OCI-LY1 (cell line): ENCODE results near the gene SERPINA6.
"Not testable (repeated sequence)": the region's sequence is repeated elsewhere in the genome, so short reads cannot be mapped to it uniquely, and the experiment has no call there.

Experiments used
- H2AFZ ChIP-seq: fragments of 200-600 bp; sonication (generic), shearing (Covaris generic); 2 replicates; pipeline ENCODE4 v1.6.0; 2014; ENCODE audit warnings: antibody characterized with exemption, mild to moderate bottlenecking, low read length
- H3F3A ChIP-seq: fragments of 200-600 bp; sonication (generic), shearing (Covaris generic); 2 replicates; pipeline ENCODE4 v1.6.0; 2014; ENCODE audit warnings: mild to moderate bottlenecking, antibody characterized with exemption, low read length, moderate library complexity; ENCODE audit not compliant: insufficient read depth
- H3K27ac ChIP-seq: fragments of 200-600 bp; sonication (generic); 2 replicates; pipeline ENCODE4 v1.5.1; 2014; ENCODE audit warnings: low read length, mixed run types, mild to moderate bottlenecking, low read depth; ENCODE audit not compliant: poor library complexity, severe bottlenecking
- H3K27me3 ChIP-seq: fragments of 200-600 bp; sonication (generic); 2 replicates; pipeline ENCODE4 v1.6.0; 2014; ENCODE audit warnings: antibody characterized with exemption, mild to moderate bottlenecking, low read length, moderate library complexity; ENCODE audit not compliant: insufficient read depth
- H3K36me3 ChIP-seq: fragments of 200-600 bp; sonication (generic); 2 replicates; pipeline ENCODE4 v1.6.1; 2014; ENCODE audit warnings: mild to moderate bottlenecking, antibody characterized with exemption, low read length, moderate library complexity, mixed read lengths; ENCODE audit not compliant: insufficient read depth
- H3K4me1 ChIP-seq: fragments of 200-600 bp; sonication (generic); 2 replicates; pipeline ENCODE4 v1.5.1; 2014; ENCODE audit warnings: mild to moderate bottlenecking, low read length, moderate library complexity; ENCODE audit not compliant: insufficient read depth, severe bottlenecking
- H3K4me2 ChIP-seq: fragments of 200-600 bp; sonication (generic), shearing (Covaris generic); 2 replicates; pipeline ENCODE4 v1.6.1; 2014; ENCODE audit warnings: low read length
- H3K4me3 ChIP-seq: fragments of 200-600 bp; sonication (generic); 2 replicates; pipeline ENCODE4 v1.5.1; 2014; ENCODE audit warnings: low read length, low read depth, mild to moderate bottlenecking, mixed read lengths; ENCODE audit not compliant: poor library complexity, severe bottlenecking
- H3K79me2 ChIP-seq: fragments of 200-600 bp; shearing (Covaris generic); 2 replicates; pipeline ENCODE4 v1.6.1; 2016; ENCODE audit warnings: mixed run types, low read length, mixed read lengths; ENCODE audit not compliant: insufficient read depth
- H3K9ac ChIP-seq: fragments of 200-600 bp; sonication (generic), shearing (Covaris generic); 2 replicates; pipeline ENCODE4 v1.6.1; 2014; ENCODE audit warnings: mild to moderate bottlenecking, low read length, mixed read lengths
- H3K9me2 ChIP-seq: fragments of 200-600 bp; sonication (generic), shearing (Covaris generic); 2 replicates; pipeline ENCODE4 v1.6.1; 2014; ENCODE audit warnings: low read depth, mild to moderate bottlenecking, low read length, mixed read lengths
- H3K9me3 ChIP-seq: fragments of 200-600 bp; shearing (Covaris generic); 2 replicates; pipeline ENCODE4 v1.6.1; 2014; ENCODE audit warnings: low read length, mixed read lengths
- H4K20me1 ChIP-seq: fragments of 200-600 bp; sonication (generic), shearing (Covaris generic); 2 replicates; pipeline ENCODE4 v1.6.0; 2016; ENCODE audit warnings: mild to moderate bottlenecking, low read length; ENCODE audit not compliant: insufficient read depth
- EZH2 ChIP-seq: fragments of 200-600 bp; sonication (generic), shearing (Covaris generic); IDR thresholded peaks from 2 replicates; pipeline ENCODE4 v1.8.0; 2017; ENCODE audit warnings: borderline replicate concordance, mixed run types, mild to moderate bottlenecking, antibody characterized with exemption, low read length, moderate library complexity, mixed read lengths
- TF ChIP-seq, protein P1 (sequence below): fragments of 200-600 bp; sonication (generic), shearing (Covaris generic); IDR thresholded peaks from 2 replicates; pipeline ENCODE4 v1.5.1; 2017; ENCODE audit warnings: mild to moderate bottlenecking, antibody characterized with exemption, low read length, moderate library complexity, mixed read lengths

SERPINA6 gene, protein sequence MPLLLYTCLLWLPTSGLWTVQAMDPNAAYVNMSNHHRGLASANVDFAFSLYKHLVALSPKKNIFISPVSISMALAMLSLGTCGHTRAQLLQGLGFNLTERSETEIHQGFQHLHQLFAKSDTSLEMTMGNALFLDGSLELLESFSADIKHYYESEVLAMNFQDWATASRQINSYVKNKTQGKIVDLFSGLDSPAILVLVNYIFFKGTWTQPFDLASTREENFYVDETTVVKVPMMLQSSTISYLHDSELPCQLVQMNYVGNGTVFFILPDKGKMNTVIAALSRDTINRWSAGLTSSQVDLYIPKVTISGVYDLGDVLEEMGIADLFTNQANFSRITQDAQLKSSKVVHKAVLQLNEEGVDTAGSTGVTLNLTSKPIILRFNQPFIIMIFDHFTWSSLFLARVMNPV

DNA sequence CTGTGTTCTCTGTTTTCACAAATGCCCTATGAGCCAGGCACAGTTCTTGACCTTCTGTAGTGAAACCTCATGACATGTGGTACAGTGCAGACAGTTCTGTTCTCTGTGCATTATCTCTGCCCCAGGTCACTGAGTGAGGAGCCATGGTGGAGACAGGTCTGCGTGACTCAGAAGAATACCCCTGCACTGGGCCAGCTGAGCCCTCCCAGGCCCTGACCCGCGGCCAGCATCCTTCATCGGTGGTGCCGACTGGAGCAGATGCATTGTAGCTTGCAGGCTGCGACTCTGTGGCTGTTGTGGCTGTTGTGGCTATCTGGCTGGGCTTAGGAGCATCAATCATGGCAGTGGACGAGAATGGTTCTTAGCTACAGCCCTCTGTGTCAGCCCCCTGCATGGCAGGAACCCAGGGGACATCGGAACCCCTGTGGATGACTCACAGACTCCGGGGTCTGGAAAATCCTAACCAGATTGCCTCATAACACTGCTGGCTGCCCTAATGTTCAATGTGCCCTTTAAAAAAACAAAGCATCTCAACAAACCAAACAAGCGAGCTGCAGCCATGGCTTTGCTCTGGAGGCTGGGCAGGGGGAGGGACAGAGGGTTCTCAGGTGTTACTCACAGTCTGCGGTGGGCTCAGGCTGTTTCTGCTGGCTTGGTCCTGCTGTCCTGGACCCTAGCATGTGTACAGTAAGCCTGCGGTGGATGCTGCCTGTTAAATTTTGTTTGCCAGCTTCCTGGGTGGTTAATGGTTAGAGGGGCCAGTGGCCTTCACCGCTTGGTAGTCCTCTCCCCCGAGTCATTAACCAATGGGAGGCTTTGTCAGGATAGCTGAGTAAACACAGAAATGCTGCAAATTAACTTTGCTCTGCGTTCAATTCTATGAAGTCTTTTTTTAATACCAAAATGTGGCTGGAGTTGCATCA is at the start of gene SERPINA6:
Gene SERPINA6 (minus strand): TSS at position 689 of the 923 bp plus-strand sequence. CDS start 8,688 bp downstream, outside the sequence.
- Histone ChIP-seq H3F3A (no peaks in the 10 kb centered on the region), H2AFZ (no peak within 1 kb of the TSS), H3K36me3 (no peaks in the 10 kb centered on the region; the same call in 1 of the 2 replicates), H3K79me2 (no peaks in the 10 kb centered on the region), H3K4me2 (no peak within 1 kb of the TSS), H3K9ac (no peak within 1 kb of the TSS), H3K27me3 (no peaks in the 10 kb centered on the region), H3K27ac (no peak within 1 kb of the TSS), H3K9me2 (no peaks in the 10 kb centered on the region), H3K4me1 (peaks cover 18% of the 10 kb centered on the region), H3K9me3 (no peaks in the 10 kb centered on the region), H3K4me3 (no peak within 1 kb of the TSS), H4K20me1 (no peaks in the 10 kb centered on the region)
- TF ChIP-seq, protein P1, sequence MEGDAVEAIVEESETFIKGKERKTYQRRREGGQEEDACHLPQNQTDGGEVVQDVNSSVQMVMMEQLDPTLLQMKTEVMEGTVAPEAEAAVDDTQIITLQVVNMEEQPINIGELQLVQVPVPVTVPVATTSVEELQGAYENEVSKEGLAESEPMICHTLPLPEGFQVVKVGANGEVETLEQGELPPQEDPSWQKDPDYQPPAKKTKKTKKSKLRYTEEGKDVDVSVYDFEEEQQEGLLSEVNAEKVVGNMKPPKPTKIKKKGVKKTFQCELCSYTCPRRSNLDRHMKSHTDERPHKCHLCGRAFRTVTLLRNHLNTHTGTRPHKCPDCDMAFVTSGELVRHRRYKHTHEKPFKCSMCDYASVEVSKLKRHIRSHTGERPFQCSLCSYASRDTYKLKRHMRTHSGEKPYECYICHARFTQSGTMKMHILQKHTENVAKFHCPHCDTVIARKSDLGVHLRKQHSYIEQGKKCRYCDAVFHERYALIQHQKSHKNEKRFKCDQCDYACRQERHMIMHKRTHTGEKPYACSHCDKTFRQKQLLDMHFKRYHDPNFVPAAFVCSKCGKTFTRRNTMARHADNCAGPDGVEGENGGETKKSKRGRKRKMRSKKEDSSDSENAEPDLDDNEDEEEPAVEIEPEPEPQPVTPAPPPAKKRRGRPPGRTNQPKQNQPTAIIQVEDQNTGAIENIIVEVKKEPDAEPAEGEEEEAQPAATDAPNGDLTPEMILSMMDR: no peak
- TF ChIP-seq EZH2: no peak

DNA sequence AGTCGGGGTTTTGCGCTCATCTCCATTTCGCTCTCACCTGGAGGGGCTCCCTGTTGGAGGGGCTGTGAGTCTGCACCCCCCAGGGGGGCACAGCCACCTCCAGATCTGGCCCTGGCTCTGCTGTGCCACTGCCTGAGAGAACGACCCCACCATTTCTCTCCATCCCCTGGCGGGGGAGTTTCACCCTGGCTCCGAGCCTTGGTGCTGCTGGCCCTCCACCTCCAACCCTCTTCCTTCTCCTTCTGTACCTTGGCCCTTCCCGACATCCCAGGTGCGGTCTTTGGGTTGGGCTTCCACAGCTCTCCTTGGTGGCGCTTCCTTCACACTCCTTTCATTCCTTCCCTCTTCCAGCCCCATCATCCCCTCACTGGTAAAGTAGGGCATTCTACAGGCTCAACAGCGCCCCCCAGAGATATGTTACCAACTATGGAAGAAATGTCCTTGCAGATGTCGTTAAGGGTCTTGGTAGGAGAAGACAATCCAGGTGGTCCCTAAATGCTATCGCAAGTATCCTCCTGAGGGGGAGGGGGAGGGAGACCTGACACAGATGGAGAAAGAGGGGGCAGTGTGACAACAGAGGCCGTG is 49.0 kb upstream of the SERPINA6 start:
- no peaks in the 10 kb centered on the region for H3K4me1 ChIP-seq
- no peaks in the 10 kb centered on the region for H3K9me2 ChIP-seq
- no peak overlapping the region for H3K4me2 ChIP-seq
- H2AFZ ChIP-seq: no peak overlapping the region
- no peak for TF ChIP-seq EZH2
- TF ChIP-seq, protein P1: peak; percentile 58; the same call in 1 of the 2 replicates
- peaks cover 7% of the 10 kb centered on the region; the same call in 1 of the 2 replicates for H3K27me3 ChIP-seq
- no peaks in the 10 kb centered on the region for H4K20me1 ChIP-seq
- H3K9ac ChIP-seq: no peak overlapping the region
- no peaks in the 10 kb centered on the region for H3K9me3 ChIP-seq
- H3K4me3 ChIP-seq: no peak overlapping the region
- H3K27ac ChIP-seq: no peak overlapping the region
- H3K79me2 ChIP-seq: no peaks in the 10 kb centered on the region
- H3K36me3 ChIP-seq: no peaks in the 10 kb centered on the region
- no peaks in the 10 kb centered on the region for H3F3A ChIP-seq

- Histone ChIP-seq H3K27ac (no peak overlapping the region), H3K36me3 (no peaks in the 10 kb centered on the region), H3K4me1 (no peaks in the 10 kb centered on the region), H3K9ac (no peak overlapping the region), H3K9me2 (no peaks in the 10 kb centered on the region), H3K27me3 (peaks cover 7% of the 10 kb centered on the region; the same call in 1 of the 2 replicates), H4K20me1 (no peaks in the 10 kb centered on the region), H3K4me3 (no peak overlapping the region), H2AFZ (no peak overlapping the region), H3F3A (no peaks in the 10 kb centered on the region), H3K4me2 (no peak overlapping the region), H3K79me2 (no peaks in the 10 kb centered on the region), H3K9me3 (no peaks in the 10 kb centered on the region)
- no peak for TF ChIP-seq EZH2
- TF ChIP-seq, protein P1: no peak
Measured at GRCh38 chr14:94370524-94370910, 47.4 kb upstream of the SERPINA6 start.

DNA sequence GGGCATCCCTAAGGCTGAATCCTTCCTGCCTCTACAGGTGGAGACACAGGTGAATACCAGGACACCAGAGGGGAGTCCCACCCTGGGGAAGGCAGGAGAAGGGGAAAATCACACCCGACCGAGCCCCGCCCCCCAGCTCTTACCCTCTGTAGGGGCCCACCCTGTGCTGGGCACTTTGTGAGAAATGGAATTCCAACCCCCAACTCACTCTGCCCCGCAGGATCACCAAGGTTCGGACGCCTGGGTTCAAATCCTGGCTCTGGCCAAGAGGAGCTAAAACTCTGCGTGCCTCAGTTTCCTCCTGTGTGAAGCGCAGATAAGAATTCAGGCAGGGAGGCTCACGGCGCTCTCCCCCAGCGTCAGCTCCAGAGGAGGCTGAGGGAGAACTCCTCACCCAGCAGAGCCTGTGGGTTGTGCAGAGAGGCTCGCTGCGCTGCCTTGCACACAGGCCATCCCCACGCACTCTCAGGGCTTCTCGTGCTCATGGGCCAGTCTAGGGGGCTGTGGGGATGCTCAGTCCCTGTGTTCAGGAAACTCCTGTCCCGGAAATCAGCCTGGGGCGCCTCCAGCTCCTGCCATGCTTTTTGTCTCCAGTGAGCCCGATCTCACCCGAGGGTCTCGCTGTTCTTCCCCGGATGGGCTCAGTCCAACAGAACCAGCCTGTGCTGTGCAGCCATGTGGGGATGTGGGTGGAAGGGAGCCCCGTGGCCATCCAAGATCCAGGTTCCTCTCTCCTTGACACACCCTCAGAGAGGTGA is 46.8 kb upstream of the SERPINA6 start:
- H3F3A ChIP-seq, H2AFZ ChIP-seq, H4K20me1 ChIP-seq, H3K9me3 ChIP-seq, H3K4me2 ChIP-seq, H3K36me3 ChIP-seq, H3K4me3 ChIP-seq, H3K79me2 ChIP-seq, H3K27ac ChIP-seq, H3K9me2 ChIP-seq, H3K4me1 ChIP-seq, H3K9ac ChIP-seq, H3K27me3 ChIP-seq: not testable (repeated sequence)
